Activated T-cell treated with anti-CD3 and anti-CD28 coated beads for 4 hours (primary cell): ENCODE results near the gene WHRN.

ENCODE experiments used
- DNase-seq: peaks from one replicate; pipeline ENCODE4 v3.0.0-alpha.2; 2020

WHRN gene

DNA sequence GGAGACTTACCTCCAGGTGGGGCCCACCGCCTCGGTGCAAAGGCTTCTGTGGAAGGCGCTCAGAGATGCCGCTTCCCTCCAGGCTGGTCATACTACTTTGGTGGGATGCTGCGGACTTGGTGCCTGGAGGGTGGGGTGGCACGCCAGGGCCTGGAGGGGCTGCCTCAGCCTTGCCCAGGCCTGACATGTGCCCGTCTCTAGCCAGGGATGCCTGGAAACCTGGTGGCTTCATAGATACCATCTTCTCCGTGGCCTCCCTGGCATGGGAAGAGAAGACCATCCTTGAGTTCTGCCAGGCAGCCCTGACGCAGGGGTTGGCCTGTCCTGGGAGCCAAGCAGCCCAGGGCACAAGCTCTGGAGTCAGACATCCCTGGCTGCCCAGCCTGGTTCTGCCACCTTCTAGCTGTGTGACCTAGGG is 147.4 kb downstream of the WHRN start:
- DNase-seq, result no peak

- DNase-seq, result no peak
These were observed 147.9 kb downstream of the WHRN start for GRCh38 chr9:114357360-114357759.

GRCh38 chr9:114356792-114357191 is 148.5 kb downstream of the WHRN start:
- DNase-seq, result no peak

DNA sequence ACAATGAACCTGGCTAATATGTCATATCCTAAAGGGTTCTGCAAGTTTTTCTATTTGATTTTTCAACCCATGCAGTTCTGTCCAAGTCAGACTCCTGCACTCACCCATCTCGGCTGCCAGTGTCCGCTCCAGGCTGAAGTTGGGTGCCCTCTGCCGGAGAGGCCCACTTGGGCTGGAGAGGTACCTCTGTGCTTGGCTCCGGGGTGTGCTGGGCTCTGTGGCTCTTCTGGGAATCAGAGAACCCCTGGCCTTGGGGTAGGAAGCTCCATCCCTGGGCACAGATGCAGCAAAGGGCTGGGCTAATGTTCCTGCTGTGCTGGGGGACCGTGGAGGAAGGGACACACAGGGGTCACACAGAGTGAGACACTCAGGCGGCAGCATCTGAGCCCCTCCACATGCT is 149.5 kb downstream of the WHRN start:
- no peak for DNase-seq
